HG03045 (cell line): Measurements from ENCODE around the gene SVOP.

Source experiments
- ATAC-seq: cut with Tn5 transposase; IDR thresholded peaks from one replicate; pipeline ENCODE4 v1.9.1; 2021; ENCODE audit warnings: mild to moderate bottlenecking, moderate library complexity; ENCODE audit not compliant: unreplicated experiment

The SVOP gene

DNA sequence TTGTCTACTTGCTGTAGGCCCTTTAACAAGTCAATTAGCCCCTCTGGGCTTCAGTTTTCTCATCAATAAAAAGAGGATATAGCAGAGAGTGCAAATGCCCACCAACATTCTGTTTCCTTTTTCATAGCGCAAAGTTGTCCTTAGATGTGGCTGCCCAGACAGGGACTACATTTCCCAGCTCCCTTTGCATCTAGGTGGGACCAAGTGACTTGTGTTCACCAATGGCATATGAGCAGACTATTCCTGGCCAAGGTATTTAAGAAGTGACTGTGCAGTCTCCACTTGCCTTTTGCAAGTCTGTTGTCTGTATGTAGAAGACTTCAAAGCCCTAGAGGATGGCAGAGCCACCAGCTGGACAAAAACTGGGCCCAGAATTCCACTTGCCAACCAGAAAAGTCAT, 81.3 kb downstream of the SVOP start:
- ATAC-seq = no peak

DNA sequence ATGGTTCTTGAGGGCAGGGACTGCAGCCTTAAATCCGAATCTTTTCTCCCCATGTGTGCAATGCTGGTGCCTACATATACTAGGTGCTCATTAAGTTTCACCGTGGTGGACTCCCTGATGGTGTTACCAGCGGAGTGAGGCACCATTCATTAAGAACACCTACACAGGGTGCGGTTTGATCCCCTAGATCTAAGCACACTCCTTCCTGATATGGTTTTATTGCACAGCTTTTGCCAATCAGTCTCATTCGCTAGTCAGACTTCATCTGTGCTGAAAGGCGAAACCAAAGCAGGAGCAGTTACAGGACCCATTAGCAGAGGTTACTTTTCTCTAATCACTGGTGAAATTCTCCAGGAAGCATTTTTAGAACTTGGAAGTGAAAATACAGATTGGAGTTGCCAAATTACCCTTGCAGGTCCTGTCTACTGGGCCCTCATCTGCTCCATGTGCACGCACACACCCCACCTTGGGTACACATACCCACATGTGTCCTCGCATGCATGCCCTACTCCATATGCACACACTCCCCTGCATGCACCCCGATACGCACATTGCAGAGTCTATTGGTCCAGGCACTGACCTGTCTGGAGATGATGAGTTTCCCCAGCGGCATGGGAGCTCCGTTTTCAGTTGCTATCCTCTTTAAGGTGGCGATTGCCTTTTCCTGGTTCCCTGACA, 82.5 kb downstream of the SVOP start:
- ATAC-seq = no peak

DNA sequence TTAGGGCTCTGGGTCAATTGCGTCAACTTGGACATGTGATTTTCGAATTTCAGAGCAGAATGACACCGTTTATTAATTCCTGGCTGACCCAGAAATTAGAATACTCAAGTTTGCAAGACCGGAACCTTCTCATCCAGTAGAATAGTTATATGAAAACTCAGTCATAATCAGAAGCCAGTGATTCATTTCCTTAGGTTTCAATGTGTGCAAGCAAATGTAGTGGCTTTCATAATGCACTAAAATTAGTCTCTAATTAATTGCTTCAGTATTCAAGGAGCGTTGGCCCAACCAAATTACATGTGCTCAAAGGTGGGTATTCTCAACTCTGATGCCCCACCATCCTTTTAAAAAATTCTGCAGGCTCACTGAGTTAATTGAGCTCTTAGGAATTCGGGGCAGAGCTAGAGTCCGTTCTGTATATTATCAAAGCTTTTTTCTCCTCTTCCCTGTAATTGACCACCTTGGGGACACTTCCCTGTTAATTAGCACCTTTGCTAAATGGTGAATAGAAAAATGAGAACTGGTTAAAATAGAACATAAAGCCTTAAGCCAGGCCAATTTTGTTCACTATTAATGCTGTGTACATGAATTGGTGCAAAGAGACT, 85.6 kb downstream of the SVOP start:
- no peak for ATAC-seq

DNA sequence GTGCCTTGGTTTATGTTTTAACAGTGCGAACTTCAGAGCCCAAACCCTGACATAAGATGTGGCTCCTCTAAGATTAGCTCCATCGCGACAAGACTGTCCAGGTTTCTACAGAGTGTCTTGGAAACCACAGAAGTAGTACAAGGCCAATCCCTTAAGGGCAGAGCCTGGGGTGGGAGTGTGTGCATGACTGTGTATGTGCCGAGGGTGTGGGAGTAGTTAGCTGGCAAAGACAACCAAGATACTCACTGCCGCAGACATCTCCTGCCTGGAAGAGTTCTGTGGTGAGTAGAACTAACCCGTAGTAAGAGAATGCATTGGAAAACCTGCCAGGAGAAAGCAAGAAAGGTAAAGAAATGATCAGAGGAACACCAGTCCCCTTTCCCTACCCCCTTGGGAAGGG, 86.9 kb downstream of the SVOP start:
- no peak for ATAC-seq

DNA sequence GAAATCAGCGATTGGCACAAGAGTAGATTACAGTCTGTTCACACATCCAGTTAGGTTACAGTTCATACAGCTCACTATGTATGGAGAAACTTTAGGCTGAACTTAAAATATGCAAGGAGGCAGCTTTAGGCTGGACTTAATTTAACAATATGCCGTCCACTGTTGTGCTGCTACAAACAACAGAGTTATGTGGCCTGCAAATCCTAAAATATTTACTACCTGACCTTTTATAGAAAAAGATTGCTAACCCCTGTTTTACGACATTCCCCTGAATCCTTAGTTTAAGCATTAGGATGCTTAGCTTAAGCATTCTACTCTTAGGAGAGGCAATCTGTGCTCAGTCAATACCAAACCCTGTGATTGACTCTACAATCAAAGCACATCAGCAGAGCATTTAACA, 90.1 kb downstream of the SVOP start:
- ATAC-seq = no peak

DNA sequence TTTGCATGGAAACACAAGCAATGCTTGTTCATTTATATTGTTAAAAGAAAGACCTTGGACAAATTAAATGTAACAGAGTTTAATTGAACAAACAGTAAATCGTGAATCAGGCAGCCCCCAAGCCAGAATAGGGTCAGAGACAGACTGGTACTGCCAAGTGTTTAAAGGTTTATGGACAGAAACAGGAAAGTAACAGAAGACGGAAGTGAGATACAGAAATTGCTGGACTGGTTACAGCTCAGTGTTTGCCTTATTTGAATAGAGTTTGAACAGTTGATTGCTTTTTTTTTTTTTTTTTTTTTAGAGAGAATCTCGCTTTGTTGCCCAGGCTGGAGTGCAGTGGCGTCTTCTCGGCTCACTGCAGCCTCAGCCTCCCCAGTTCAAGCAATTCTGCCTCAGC, 90.7 kb downstream of the SVOP start:
- no peak for ATAC-seq

DNA sequence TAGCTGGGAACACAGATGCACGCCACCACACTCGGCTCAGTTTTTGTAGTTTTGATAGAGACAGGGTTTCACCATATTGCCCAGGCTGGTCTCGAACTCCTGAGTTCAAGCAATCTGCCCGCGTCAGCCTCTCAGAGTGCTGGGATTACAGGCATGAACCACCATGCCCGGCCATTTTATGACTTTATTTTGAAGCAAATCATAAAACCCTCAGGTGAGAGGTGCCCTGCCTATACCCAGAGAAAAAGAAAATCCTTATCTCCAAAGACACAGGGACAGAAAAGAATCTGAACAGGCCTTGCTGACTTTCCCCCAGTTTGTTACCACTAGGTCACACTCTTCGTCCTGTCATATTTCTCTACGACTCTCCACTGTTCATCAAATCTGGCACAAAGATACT, 92.2 kb downstream of the SVOP start:
- ATAC-seq = no peak

DNA sequence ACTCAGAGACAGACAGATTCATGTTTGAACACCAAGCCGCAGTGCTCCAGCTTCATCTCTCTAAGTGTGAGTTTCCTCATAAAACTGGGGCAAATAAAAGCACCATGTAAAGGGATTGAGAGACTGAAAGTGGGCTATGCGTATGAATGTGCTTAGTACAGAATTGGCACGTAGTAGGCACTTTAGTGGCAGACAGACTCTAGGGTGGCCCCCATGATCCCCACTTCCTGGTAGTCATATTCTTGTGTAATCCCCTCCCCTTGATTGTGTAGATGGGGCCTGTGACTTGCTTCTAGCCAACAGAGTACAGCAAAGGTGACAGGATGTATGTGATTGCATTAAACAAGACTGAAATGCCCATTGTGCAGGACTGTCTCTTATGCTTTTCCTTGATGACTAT, 98.0 kb downstream of the SVOP start:
- ATAC-seq = no peak

DNA sequence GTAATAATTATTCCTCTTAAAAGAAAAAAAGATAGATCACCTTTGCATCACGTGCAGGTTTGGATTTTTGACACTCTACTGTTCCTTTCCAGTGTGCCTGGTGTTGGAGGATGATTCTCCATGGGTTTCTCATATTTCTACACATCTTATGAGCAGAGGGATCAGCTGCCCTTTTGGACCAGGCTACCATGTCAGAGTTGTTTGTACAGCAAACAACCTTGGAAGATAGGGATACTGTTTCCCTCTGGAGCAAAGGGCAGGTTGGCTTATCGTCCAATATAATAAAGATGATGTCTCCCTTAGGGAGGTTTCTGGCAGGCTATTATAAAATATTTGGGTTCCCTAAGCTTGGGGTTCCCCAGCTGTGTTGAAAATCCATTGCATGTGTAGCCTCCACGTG, 98.9 kb downstream of the SVOP start:
- ATAC-seq = no peak

DNA sequence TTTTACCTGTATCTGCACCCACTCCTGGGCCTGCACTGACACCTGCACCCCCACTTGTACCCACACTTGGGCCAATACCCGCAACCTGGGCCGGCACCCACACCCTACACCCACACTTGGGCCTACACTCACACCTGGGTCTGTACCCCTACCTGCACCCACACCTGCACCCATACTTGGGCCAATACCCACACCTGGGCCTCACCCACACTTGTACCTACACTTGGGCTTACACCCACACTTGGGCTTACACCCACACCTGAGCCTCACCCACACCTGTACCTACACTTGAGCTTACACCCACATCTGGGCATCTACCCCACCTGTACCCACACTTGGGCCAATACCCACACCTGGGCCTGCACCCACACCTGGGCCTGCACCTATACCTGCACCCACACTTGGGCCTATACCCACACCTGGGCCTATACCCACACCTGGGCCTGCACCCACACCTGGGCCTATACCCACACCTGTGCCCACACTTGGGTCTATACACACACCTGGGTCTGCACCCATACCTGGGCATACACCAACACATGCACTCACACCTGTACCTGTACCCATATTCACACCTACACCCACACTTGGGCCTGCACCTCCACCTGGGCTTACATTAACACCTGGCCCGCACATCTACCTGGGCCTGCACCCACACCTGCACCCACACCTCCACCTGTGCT, 101.8 kb downstream of the SVOP start:
- no peak for ATAC-seq

DNA sequence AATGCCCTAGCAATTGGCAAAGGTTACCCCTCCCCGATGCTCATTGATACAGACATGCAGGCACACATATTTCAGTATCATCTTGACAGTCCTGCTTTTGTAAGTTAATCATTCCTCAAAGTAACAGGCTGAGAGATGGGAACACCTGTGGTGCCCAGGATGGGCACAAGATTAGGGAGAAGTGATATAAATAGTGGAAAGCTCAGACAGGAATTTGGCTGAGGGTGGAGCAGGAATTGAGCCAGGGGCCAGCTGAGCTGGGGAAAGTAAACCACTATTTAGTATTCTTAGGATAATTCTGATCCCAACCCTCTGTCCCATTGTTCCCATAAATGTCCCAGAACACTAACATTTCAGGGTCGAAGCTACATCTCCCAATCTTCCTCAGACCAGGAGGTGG, 102.7 kb downstream of the SVOP start:
- ATAC-seq = no peak

DNA sequence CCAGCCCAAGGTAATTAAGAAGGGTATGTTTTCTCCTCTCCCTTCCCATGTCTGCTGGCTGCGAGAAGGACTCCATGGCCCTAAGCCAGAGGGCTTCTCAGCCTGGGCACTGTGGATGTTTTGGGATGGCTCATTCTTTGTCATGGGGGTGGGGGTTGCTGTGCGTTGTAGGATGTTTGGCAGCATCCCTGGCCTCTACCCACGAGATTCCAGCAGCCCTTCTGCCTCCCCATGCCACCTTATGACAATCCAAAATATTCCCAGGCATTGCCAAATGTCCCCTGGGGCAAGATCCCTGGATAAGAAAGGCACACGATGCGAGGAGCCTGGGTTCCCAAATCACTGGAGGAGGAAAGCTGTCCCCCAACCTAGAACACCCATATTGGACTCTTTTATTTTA, 104.5 kb downstream of the SVOP start:
- ATAC-seq = no peak

DNA sequence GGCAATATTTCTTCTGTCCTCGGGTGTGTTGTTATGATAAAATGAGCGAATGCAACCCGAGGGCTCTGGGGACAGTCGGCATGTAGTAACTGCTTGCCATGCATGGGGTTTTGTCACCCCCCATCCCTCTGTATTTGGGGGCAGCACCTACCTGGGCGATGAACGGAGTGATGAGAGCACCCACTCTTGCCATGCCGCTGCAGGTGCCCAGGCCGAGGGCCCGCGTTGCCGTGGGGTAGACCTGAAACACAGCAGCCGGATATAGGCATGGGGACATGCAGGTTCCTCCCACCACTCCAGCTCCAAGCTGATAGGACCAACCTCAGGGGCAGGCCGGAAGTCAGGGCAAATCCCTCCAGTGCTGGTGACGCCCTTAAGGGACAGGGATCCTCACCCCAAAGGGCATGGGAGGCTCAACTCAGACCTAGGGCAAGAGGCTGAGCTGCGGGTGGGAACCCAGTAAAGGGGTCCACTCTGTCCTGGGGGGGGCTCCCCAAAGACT, 105.2 kb downstream of the SVOP start:
- ATAC-seq = no peak

DNA sequence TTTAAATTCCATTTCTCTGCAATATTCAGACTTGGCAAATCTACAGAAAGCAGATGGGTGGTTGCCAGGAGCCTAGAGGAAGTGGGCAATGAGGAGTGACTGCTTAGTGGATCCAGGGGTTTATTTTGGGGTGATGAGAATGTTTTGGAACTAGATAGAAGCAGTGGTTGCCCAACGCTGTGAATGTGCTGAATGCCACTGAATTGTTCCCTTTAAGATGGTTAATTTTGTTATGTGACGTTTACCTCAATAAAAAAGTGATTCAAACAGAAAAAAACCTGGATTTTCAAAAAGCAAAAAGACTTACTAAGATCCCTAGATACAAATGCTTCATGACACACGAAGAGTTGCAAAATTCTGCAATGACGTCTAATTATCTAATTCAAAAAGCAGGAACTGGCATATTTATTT, 106.7 kb downstream of the SVOP start:
- ATAC-seq = no peak

DNA sequence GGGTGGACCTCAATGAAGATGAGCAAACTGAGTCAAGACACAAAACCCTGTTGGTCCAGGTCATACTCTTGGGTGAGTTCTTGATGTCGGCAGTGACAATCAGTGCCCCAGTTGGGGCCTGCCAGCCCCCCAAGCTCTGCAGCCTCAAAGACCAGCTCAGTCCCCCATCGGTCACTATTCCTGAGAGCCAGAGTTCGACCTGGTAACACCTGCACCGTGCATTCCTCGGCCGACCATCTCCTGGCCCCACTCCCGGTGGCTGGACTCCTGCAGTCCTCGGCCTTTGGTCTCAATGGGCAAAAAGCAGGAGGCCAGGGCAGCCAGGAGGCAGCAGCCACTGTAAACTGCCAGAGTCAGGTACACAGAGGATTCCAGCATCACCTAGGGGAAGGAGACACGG, 108.5 kb downstream of the SVOP start:
- no peak for ATAC-seq

DNA sequence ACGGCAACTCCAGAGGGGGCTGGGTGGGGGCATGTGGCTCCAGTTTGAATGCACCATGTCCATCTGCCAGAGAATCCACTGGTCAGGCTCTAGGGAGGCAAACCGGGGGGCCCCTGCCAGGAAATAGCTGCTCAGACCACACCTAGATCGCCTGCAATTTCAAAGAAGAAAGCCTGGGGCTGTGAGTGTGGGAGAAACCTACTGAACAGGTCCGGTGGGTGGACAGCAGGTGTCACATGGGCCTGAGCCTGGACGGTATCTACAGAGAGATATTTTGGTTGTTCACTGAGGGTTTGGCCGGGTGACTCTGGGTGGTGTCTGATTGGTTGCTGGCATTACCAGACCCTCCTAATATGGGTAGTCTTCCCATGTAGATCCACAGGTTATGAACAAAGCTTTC, 109.0 kb downstream of the SVOP start:
- ATAC-seq = no peak

DNA sequence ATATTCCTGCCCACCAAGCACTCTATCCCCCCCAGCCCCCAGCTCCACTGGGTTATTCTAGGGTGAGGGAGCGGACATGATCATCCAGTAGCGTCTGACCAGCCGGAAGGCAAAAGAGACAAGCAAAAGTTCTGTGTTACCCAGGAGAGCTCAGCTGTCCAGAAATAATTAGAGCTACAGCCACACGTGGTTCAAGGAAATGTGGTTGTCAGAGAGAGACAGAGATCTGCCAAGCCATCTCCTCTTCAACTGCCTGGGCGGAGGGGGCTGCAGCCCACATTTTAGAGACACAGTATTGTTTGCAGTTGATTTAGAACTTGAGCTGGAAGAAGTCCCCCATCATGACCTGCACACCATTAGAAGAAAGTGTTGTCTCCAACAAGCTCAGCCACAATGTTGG, 110.5 kb downstream of the SVOP start:
- no peak for ATAC-seq

DNA sequence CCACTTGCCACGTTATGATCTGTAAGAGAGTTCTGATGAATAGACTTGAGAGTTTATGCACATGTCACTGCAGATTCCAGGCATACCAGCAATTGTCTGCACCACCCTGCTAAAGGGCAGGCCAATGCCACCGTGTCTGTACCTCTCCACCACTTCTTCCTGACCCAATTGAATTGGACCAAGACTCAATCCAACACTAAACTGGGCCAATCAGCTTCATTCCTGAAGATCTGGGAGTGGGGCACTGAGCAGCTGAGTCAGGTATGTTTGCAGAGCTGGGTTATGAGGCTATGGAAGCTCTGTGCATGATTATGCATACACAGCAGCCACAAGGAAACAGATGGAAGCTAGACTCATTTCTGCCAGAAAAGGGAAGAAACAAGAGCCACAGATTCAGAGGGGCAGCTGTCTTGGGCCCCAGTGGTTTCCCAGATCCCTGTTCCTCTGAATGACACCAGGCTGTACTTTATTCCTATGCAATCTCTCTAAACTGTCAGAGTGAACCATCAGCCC, 113.0 kb downstream of the SVOP start:
- ATAC-seq = no peak

DNA sequence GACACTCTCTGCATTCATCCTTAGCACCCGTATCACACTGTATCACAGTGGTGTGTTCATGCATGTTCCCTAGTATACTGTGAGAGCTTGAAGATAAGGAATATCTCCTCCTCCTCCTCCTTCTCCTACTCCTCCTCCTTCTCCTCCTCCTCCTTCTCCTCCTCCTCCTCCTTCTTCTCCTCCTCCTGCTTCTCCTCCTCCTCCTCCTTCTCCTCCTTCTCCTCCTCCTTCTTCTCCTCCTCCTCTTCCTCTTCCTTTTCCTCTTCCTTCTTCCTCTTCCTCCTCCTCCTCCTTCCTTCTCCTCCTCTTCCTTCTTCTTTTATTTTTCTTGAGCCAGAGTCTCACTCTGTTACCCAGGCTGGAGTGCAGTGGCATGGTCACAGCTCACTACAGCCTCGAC, 113.9 kb downstream of the SVOP start:
- ATAC-seq = no peak

DNA sequence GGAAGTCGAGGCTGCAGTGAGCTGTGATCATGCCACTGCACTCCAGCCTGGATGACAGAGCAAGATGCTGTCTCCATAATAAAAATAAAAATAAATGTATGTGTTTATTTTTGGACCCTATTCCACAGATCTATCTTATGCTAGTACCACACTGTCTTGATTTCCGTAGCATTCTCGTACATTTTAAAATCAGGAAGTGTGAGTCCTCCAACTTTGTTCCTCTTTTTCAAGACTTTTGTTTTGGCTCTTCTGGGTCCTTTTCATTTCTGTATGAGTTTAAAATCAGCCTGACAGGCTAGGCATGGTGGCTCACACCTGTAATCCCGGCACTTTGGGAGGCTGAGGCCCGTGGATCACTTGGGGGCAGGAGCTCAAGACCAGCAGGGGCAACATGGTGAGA, 115.1 kb downstream of the SVOP start:
- ATAC-seq = no peak

DNA sequence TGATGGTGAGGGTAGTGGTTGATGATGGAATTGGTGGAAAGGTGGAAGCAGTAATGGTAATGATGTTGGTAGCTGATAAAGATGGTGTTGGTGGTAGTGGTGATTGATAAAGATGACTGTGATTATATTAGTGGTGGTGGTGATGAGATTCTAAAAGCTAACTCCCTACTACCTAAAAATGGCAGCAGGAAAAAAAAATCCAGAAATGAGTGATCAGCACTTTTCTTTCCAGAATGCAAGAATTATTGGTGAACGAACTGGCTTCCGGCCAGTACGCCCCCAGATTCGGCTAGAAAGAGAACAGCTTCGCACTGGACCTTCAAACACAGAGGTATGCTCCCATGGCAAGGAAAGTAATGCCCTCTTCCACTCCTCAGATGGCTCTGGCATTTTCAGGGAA, 121.7 kb downstream of the SVOP start:
- no peak for ATAC-seq

DNA sequence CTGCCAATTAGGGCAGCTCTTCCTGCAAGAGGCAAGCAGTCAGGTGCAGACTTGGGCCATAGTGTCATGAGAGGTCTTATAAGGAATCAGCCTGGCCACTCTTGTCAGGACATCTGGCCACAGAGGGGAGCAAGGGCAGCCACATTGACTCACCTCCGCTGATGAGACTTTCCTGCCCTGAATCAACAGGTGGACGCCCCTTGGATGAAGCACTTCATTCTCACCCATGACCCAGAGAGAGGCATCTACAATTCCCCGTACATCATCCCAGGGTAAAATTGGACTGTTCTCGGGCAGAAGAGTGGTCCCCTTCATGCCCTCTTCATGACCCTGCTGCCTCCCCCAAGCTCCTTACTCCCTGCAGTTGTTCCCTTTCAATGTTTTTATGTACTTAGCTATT, 124.1 kb downstream of the SVOP start:
- ATAC-seq = no peak
